ENCODE results near the gene AFAP1L2.

The AFAP1L2 gene

GRCh38 chr10:114283535-114284234 is 120.6 kb downstream of the AFAP1L2 start:
- no peaks in the 10 kb centered on the region for H3K36me3 ChIP-seq (ENCODE audit: control insufficient read depth, low read length)
- H3K27me3 ChIP-seq (ENCODE audit: control insufficient read depth, low read length), result no peaks in the 10 kb centered on the region
- H3K4me2 ChIP-seq (ENCODE audit: low read length), result no peak overlapping the region
- no peaks in the 10 kb centered on the region for H3K79me2 ChIP-seq (ENCODE audit: control insufficient read depth, low read length)
- no peaks in the 10 kb centered on the region for H3K9me2 ChIP-seq (replicated peaks; ENCODE audit: control insufficient read depth, low read length)
- no peaks in the 10 kb centered on the region for H4K20me1 ChIP-seq (ENCODE audit: control insufficient read depth, insufficient read depth, low read depth, low read length)
- H3F3A ChIP-seq (ENCODE audit: control insufficient read depth, insufficient read depth), result no peaks in the 10 kb centered on the region
- TF ChIP-seq EZH2phosphoT487 (IDR thresholded peaks at IDR 0.05; ENCODE audit: borderline replicate concordance, low read length) (no peak), CTCF (IDR thresholded peaks at IDR 0.05; ENCODE audit: low read depth, low read length, poor library complexity, severe bottlenecking) (no peak)
- H3K9me3 ChIP-seq (ENCODE audit: control insufficient read depth, insufficient read depth, low read length), result no peaks in the 10 kb centered on the region
- no peaks in the 10 kb centered on the region for H3K4me1 ChIP-seq (ENCODE audit: control insufficient read depth, low read length)
- H3K4me3 ChIP-seq (ENCODE audit: low read length), result no peak overlapping the region
- H3K27ac ChIP-seq (ENCODE audit: low read depth, low read length), result no peak overlapping the region

DNA sequence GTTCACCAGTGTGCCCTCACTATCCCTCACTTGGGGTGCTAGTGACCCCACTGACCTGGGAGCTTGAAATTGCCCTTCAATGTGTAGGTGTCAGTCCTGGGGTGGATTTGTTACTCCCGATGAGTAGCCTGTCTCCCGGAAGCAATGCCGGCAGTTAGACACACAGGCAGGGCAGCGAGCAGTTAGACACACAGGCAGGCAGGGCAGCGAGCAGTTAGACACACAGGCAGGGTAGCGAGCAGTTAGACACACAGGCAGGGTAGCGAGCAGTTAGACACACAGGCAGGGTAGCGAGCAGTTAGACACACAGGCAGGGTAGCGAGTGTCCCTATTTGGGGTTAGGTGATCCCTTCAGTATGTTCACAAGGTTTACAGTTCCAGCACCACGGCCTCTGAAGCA is 121.2 kb downstream of the AFAP1L2 start:
- Histone ChIP-seq H3F3A (ENCODE audit: control insufficient read depth, insufficient read depth) (no peaks in the 10 kb centered on the region), H3K36me3 (ENCODE audit: control insufficient read depth, low read length) (no peaks in the 10 kb centered on the region), H3K9me2 (replicated peaks; ENCODE audit: control insufficient read depth, low read length) (no peaks in the 10 kb centered on the region), H3K4me3 (ENCODE audit: low read length) (no peak overlapping the region), H3K27me3 (ENCODE audit: control insufficient read depth, low read length) (no peaks in the 10 kb centered on the region), H3K4me2 (ENCODE audit: low read length) (no peak overlapping the region), H3K4me1 (ENCODE audit: control insufficient read depth, low read length) (no peaks in the 10 kb centered on the region), H3K27ac (ENCODE audit: low read depth, low read length) (no peak overlapping the region), H3K9me3 (ENCODE audit: control insufficient read depth, insufficient read depth, low read length) (no peaks in the 10 kb centered on the region), H4K20me1 (ENCODE audit: control insufficient read depth, insufficient read depth, low read depth, low read length) (no peaks in the 10 kb centered on the region), H3K79me2 (ENCODE audit: control insufficient read depth, low read length) (no peaks in the 10 kb centered on the region)
- TF ChIP-seq EZH2phosphoT487 (IDR thresholded peaks at IDR 0.05; ENCODE audit: borderline replicate concordance, low read length), result no peak
- TF ChIP-seq CTCF (IDR thresholded peaks at IDR 0.05; ENCODE audit: low read depth, low read length, poor library complexity, severe bottlenecking), result no peak

- no peak overlapping the region for H3K4me2 ChIP-seq (ENCODE audit: low read length)
- no peaks in the 10 kb centered on the region for H3K9me2 ChIP-seq (replicated peaks; ENCODE audit: control insufficient read depth, low read length)
- no peak for TF ChIP-seq EZH2phosphoT487 (IDR thresholded peaks at IDR 0.05; ENCODE audit: borderline replicate concordance, low read length)
- H3K9me3 ChIP-seq (ENCODE audit: control insufficient read depth, insufficient read depth, low read length), result no peaks in the 10 kb centered on the region
- H3K27me3 ChIP-seq (ENCODE audit: control insufficient read depth, low read length), result no peaks in the 10 kb centered on the region
- H3K4me1 ChIP-seq (ENCODE audit: control insufficient read depth, low read length), result no peaks in the 10 kb centered on the region
- H3K4me3 ChIP-seq (ENCODE audit: low read length), result no peak overlapping the region
- H3K36me3 ChIP-seq (ENCODE audit: control insufficient read depth, low read length), result no peaks in the 10 kb centered on the region
- H4K20me1 ChIP-seq (ENCODE audit: control insufficient read depth, insufficient read depth, low read depth, low read length), result no peaks in the 10 kb centered on the region
- no peaks in the 10 kb centered on the region for H3F3A ChIP-seq (ENCODE audit: control insufficient read depth, insufficient read depth)
- H3K79me2 ChIP-seq (ENCODE audit: control insufficient read depth, low read length), result no peaks in the 10 kb centered on the region
- no peak overlapping the region for H3K27ac ChIP-seq (ENCODE audit: low read depth, low read length)
These were observed 121.8 kb downstream of the AFAP1L2 start for GRCh38 chr10:114282526-114282925.

DNA sequence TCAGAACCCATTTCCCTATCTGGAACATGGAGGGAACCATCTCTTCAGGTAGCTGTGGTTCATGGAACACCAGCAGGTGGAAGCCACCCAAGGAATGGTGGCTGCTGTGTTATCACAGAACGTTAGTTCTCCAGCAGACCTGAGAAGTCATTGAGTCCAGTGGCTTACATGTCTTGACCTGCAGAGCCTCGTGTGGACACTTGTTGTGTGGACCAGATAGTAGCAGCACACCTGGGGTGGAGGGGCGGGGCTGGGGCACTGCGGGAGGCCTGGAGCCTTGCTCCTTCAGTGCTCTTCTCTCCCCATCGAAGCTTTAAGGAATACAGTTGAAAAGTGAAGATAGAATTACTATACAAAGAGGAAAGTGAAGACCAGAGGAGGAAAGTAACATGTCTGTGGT is 122.8 kb downstream of the AFAP1L2 start:
- Histone ChIP-seq H3K36me3 (ENCODE audit: control insufficient read depth, low read length) (no peaks in the 10 kb centered on the region), H3K4me3 (ENCODE audit: low read length) (no peak overlapping the region)

More for the DNA sequence above, 122.8 kb downstream of the AFAP1L2 start:
- H3F3A ChIP-seq (ENCODE audit: control insufficient read depth, insufficient read depth), result no peaks in the 10 kb centered on the region
- TF ChIP-seq CTCF (IDR thresholded peaks at IDR 0.05; ENCODE audit: low read depth, low read length, poor library complexity, severe bottlenecking) (no peak), EZH2phosphoT487 (IDR thresholded peaks at IDR 0.05; ENCODE audit: borderline replicate concordance, low read length) (no peak)
- H3K79me2 ChIP-seq (ENCODE audit: control insufficient read depth, low read length), result no peaks in the 10 kb centered on the region
- no peaks in the 10 kb centered on the region for H3K9me2 ChIP-seq (replicated peaks; ENCODE audit: control insufficient read depth, low read length)
- H3K9me3 ChIP-seq (ENCODE audit: control insufficient read depth, insufficient read depth, low read length), result no peaks in the 10 kb centered on the region
- H3K4me1 ChIP-seq (ENCODE audit: control insufficient read depth, low read length), result no peaks in the 10 kb centered on the region
- no peaks in the 10 kb centered on the region for H3K27me3 ChIP-seq (ENCODE audit: control insufficient read depth, low read length)
- H3K27ac ChIP-seq (ENCODE audit: low read depth, low read length), result no peak overlapping the region
- no peak overlapping the region for H3K4me2 ChIP-seq (ENCODE audit: low read length)
- H4K20me1 ChIP-seq (ENCODE audit: control insufficient read depth, insufficient read depth, low read depth, low read length), result no peaks in the 10 kb centered on the region
